Measurements from ENCODE around the gene TMPRSS7.
A peak's percentile ranks its signal among the peaks of the same experiment; 100 is the strongest.
"Not testable (repeated sequence)": the region's sequence is repeated elsewhere in the genome, so short reads cannot be mapped to it uniquely, and the experiment has no call there.

TMPRSS7 gene

DNA sequence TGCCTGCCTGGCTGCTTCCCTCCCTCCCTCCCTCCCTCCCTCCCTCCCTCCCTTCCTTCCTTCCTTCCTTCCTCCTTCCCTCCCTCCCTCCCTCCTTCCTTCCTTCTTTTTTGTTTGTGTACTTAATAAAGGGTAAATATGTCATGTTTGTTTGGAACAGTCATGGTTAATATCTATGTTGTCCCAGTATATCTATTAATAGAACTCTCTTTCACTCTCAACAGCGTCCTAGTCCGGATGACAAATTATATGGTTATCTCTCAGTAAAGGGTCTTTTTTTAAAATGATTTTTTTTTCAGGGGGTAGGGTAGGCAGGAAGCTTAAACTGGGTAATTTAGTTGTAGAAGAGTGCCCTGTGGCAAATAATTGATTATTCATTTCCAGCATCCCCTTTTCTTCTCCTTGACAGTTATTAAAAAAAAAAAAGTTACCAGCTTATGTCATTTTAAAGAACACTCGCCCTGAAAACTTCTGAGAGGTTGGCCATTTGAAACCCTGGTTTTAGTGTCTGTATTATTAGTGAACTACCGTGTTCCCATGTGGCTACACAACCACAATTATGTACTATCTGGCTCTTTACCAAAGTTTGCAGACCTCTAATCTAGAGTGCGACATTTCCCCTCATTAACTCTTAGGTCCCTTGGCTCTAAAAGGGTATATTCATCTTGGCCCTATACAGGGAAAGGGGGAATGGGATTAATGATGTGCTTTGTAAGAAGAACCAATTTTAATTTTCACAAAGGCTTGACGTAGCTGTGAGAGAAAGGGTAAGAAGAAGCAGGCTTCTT, 22.1 kb upstream of the TMPRSS7 start:
- no peak for DNase-seq (ENCODE audit: low spot score)

DNA sequence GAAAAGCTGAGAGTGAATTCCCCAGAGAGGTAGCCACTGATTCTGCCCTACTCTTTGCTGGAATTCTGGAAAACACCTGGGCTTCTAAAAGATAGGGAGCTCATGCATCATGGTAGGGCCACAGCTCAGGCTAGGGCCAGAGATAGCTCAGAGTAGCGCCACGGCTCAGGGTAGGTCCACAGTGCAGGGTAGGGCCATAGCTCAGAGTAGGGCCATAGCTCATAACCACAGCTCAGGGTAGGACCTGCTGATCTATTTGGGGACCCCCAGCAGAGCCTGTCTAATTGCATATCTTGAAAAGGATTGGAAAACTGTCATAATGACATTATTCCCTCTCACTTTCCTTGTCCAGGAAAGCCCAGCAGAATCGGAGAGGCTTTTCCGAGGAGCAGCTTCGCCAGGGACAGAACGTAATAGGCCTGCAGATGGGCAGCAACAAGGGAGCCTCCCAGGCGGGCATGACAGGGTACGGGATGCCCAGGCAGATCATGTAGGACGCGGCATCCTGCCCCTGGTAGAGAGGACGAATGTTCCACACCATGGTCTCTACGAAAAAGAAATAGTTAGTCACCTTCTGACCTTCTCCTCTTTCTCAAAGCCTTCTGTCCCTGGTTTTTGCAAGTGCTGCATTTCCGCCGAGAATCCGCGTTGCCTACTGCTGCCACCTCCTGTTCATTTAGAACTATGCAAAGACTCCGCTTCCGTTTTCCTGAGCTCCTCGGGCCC, 21.3 kb upstream of the TMPRSS7 start:
- DNase-seq (ENCODE audit: low spot score): peak; percentile 58

DNA sequence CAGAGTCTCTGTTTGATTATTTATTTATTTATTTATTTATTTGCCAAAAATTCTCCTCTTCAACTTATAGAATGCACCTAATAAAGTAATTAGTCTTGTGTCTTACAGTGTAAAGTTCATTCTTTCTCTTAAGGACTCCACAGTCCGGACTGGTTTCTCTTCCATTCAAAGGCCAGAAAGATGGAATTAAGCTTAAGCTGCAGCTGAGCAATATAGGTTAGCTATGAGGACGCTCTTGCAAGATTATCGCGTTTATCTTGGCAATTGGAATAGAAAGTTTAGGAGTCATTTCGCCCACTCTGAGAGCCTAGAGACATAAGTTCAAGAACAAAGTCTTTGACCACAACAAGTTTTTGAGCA, 20.8 kb upstream of the TMPRSS7 start:
- DNase-seq (ENCODE audit: low spot score): no peak

DNA sequence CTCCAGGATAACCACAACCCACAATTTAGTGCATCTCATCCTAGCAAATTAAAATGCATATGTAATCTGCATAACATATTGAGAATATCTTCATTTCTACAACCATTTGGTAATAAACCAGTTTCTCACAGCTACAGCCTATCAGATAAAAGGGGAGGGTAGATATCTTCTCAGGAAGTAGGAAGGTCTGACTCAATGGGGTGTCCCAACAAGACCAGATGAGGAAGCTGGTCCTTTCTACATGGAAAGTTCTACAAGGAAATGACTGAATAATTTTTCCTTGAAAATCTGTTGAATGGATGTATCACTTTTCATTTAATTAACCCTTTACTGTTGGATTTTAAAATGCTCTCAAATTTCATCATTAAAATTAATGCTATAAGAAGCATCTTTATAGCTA, 17.4 kb upstream of the TMPRSS7 start:
- no peak for DNase-seq (ENCODE audit: low spot score)

DNA sequence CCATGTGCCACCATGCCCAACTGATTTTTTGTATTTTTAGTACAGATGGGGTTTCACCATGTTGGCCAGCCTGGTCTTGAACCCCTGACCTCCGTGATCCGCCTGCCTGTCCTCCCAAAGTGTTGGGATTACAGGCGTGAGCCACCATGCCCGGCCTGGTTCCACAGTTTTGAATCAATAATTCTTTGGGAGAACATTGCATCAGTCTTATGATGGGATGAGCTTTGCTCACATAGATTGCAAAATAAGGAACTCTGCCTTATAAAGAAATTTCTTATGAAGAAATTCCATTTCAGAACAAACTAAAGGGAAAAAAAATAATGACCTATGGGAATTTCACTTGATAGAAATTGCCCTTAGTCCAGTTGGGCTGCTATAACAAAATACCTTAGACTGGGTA, 15.8 kb upstream of the TMPRSS7 start:
- no peak for DNase-seq (ENCODE audit: low spot score)

DNA sequence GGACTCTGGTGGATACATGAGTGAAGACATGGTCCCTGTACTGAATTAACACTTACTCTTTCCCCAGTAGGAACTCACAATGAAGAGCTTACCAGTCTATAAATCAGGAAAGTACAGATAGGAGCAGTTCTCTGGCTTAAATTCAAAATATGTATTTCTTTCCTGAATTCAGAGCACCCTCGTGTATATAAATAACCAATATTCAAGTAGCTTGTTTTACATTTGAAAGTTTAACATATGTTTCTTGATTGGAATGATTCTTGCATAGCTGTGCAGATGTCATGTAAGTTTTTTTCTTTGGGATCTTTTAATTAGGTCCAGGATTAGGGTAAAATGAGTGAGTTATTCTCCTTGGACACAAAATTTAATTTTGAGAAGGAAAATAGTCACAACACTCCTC, 14.8 kb upstream of the TMPRSS7 start:
- no peak for DNase-seq (ENCODE audit: low spot score)

GRCh38 chr3:112020674-112021085, 13.9 kb upstream of the TMPRSS7 start:
- no peak for DNase-seq (ENCODE audit: low spot score)

GRCh38 chr3:112027142-112027541, 7.4 kb upstream of the TMPRSS7 start:
- no peak for DNase-seq (ENCODE audit: low spot score)

DNA sequence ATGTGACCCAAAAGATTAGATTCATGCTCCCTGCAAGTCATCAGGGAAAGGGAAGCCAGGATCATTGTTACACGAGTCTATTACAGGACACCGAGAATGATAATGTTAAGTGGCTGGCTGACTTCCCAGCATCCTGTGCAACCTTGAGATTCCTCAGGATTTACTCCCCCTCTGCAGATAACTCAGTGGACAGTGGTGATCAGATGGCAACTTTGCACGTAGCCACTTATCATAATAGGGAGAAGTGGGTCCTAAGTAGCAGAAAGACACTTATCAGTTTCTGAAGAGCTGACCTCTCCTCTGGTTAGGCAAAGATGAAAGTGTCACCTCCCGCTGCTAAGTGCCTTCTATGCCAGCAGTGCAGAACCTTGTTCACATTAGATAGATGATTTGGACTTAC, 6.7 kb upstream of the TMPRSS7 start:
- no peak for DNase-seq (ENCODE audit: low spot score)

DNA sequence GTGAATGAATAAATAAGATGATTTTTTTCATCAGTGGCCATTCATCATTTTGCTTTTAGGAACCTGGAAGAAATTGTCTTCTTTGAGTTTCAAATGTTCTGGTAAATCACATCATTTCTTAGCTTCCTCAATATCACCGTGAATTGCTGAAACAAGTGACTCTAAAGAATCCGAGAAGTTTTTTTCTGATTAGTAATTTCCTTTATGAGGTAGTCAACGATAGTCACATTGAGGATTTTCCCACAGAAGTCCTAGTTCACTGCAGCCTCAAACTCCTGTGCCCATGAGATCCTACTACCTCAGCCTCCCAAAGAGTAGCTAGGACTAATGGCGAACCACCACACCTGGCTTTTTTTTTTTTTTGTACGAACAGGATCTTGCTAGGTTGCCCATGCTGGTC, 3.6 kb upstream of the TMPRSS7 start:
- DNase-seq (ENCODE audit: low spot score): no peak

GRCh38 chr3:112032098-112032731, 2.3 kb upstream of the TMPRSS7 start:
- no peak for DNase-seq (ENCODE audit: low spot score)

DNA sequence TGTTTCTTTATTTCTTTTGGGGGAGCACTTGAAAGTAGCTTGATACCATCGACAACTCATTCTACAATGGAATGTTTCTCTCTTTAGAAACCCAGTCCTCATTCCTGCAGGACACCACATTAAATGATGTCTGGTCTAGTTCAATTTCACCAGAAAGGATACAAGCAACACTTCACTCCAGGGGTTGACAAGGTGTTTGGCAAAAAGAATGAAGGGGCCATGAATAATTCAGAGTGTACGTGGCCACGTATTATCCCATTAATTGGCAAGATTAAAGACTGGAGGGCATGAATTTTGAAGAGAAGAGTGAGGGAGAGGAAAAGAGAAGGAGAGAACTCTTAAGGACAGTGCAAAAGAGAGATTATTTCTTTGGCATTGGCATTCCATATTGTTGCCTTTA, 705 bp downstream of the TMPRSS7 start:
- DNase-seq (ENCODE audit: low spot score): no peak

GRCh38 chr3:112037194-112037593, 2.7 kb downstream of the TMPRSS7 start:
- DNase-seq (ENCODE audit: low spot score): not testable (repeated sequence)

DNA sequence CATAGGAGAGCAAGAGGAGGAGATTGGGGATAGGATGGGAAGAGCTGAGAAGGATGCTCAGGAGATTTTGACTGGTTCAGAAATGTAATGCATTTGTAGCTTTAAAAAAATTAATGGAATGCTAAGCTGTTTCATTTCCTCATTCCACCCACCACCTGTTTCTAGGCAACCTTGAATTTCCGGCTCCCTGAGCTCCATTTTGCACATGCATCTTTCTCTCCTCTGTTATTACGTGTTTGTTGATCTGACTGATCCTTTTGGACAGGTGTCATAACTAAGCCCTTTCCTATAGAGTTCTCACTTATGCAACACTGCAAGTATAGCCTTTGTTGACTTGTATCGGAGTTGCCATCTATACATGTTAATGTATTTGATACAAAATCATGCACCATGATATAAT, 4.3 kb downstream of the TMPRSS7 start:
- DNase-seq (ENCODE audit: low spot score): no peak

- no peak for DNase-seq (ENCODE audit: low spot score)
These were observed 6.8 kb downstream of the TMPRSS7 start for GRCh38 chr3:112041321-112041720.

- no peak for DNase-seq (ENCODE audit: low spot score)
These were observed 8.3 kb downstream of the TMPRSS7 start for GRCh38 chr3:112042842-112043280.

DNA sequence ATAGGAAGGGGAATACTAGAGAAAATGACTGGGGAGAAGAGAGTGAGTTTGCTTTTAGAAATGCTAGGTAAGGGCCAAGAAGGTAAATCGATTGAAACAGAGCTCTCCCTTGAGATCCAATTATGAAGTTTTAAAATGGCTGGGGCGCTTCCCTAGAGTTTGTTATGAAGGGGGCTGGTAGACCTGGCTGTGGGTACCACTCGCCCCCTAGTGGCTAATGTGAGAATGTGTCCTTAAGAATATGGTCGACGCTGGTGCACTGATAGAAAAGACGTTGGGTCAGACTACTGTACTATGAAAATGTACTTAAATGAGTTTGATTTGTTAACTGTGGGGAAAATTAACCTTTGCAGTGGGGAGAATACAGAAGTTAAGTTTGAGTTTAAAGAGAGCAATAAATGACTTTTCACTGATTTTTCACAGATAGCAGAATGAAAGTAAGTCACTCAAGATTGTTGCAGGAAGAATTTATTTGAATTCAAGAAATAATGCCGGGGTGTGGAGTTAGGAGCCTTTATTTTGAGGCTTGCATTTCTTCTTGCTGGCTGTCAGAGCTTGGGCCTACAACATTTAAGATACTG, 9.2 kb downstream of the TMPRSS7 start:
- peak; percentile 62 for DNase-seq (ENCODE audit: low spot score)

DNA sequence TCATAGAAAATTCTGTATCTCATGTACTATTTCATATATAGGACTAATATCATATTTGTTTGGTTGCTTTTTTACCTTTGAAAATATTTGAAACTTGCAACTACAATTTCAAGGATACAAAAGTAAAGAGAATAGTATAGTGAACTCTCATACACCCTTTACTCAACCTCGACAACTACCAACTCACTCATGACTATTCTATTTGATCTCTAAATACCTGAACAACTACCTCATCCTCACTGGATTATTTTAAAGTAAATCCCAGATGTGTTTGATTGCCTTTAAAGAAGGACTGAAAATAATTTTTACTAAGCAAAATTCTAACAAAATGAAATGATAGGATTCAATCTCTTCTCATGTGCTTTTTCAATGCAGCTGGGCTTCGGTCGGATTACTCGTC, 12.1 kb downstream of the TMPRSS7 start:
- no peak for DNase-seq (ENCODE audit: low spot score)

- DNase-seq (ENCODE audit: low spot score): no peak
These were observed 12.7 kb downstream of the TMPRSS7 start for GRCh38 chr3:112047264-112047663.

- no peak for DNase-seq (ENCODE audit: low spot score)
These were observed 14.4 kb downstream of the TMPRSS7 start for GRCh38 chr3:112048911-112049310.

DNA sequence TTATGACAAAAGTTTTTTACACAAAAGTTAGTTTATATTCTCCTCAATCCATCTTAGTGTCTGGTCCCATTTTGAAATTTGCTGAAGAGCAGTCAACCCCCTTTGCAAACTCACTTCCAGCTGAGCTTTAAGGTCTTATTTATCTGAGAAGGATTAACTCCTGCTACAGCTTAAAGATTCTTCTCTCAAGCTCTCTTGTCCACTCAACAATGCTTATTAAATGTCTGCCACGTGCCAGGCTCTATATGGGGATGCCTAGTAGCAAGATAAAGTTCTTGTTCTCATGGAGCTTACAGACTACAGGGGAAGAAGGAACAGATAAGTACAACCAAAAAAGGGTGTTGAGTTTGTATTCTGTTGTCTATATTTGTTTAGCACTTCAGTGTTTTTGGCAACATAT, 18.7 kb downstream of the TMPRSS7 start:
- no peak for DNase-seq (ENCODE audit: low spot score)

- peak; percentile 36 for DNase-seq (ENCODE audit: low spot score)
These were observed 22.0 kb downstream of the TMPRSS7 start for GRCh38 chr3:112056451-112056929.

- no peak for DNase-seq (ENCODE audit: low spot score)
These were observed 25.0 kb downstream of the TMPRSS7 start for GRCh38 chr3:112059497-112059896.

Data from CD4-positive, alpha-beta T cell treated with Interleukin-15 for 4 hours (primary cell).